Midbrain (tissue), 1 donor: ENCODE data around the gene CDC5L.

ENCODE experiments used
- DNase-seq: peaks from one replicate; lab custom pipeline; 2025; lab: John Stamatoyannopoulos, UW

Gene CDC5L

GRCh38 chr6:44475779-44476434, 88.4 kb downstream of the CDC5L start:
- DNase-seq, result peak; percentile 84

GRCh38 chr6:44476849-44477248, 89.3 kb downstream of the CDC5L start:
- no peak for DNase-seq

- no peak for DNase-seq
Measured at GRCh38 chr6:44477293-44477894, 89.9 kb downstream of the CDC5L start.

GRCh38 chr6:44478158-44478557, 90.7 kb downstream of the CDC5L start:
- DNase-seq, result no peak

- no peak for DNase-seq
Measured at GRCh38 chr6:44478591-44479254, 91.2 kb downstream of the CDC5L start.

- peak; percentile 51 for DNase-seq
Measured at GRCh38 chr6:44480097-44480541, 92.6 kb downstream of the CDC5L start.

- no peak for DNase-seq
Measured at GRCh38 chr6:44481056-44481455, 93.5 kb downstream of the CDC5L start.

- DNase-seq, result no peak
Measured at GRCh38 chr6:44481760-44482159, 94.3 kb downstream of the CDC5L start.

- DNase-seq, result no peak
Measured at GRCh38 chr6:44485601-44486401, 98.3 kb downstream of the CDC5L start.

- DNase-seq, result no peak
Measured at GRCh38 chr6:44487002-44487401, 99.5 kb downstream of the CDC5L start.

- DNase-seq, result no peak
Measured at GRCh38 chr6:44487586-44487985, 100.1 kb downstream of the CDC5L start.

- DNase-seq, result peak; percentile 5
Measured at GRCh38 chr6:44489910-44490604, 102.6 kb downstream of the CDC5L start.

GRCh38 chr6:44493132-44493531, 105.6 kb downstream of the CDC5L start:
- DNase-seq, result no peak

GRCh38 chr6:44493593-44493992, 106.1 kb downstream of the CDC5L start:
- DNase-seq, result no peak

- DNase-seq, result no peak
Measured at GRCh38 chr6:44494011-44494501, 106.5 kb downstream of the CDC5L start.

GRCh38 chr6:44495036-44495901, 107.8 kb downstream of the CDC5L start:
- no peak for DNase-seq

- no peak for DNase-seq
Measured at GRCh38 chr6:44496665-44497369, 109.3 kb downstream of the CDC5L start.

GRCh38 chr6:44497807-44498206, 110.3 kb downstream of the CDC5L start:
- DNase-seq, result no peak

- no peak for DNase-seq
Measured at GRCh38 chr6:44498436-44498835, 110.9 kb downstream of the CDC5L start.

- no peak for DNase-seq
Measured at GRCh38 chr6:44499609-44500008, 112.1 kb downstream of the CDC5L start.
